Measurements from ENCODE around the gene KAZN. TPM values are rescaled to one million over a fixed set of nuclear protein-coding genes. Genes with fewer than 3 reads are reported as not detected.

Gene KAZN
- polyA plus RNA-seq, 1 of the 3 experiments (the other 2 are of a cell fraction) = 6.8 TPM

DNA sequence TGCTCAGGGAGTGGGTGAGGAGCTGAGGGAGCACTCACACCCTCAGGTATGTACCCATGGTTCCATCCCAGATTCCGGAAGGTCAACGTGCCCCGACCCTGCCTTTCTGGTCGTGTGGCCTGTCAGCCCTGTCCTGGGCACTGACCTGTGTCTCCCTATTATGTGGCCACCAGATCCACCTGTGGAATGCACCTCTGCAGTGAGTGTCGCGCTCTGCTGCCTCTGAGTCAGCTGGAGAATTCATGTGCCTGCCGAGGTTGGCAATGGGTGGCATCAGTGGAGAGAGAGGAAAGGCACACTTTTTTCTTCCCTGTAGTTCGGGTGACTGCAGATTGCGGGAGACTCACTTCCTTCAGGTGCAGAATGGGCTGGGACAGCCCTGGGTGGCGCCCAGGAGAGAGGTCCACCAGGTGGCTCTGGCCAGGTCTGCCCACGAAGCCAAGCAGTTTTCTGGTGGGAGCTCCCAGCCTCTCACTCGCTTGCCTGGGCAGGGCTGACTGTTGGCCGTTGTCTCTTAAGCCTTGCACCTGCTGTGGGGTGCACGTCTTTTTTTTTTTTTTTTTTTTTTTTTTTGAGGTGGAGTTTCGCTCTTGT, 378.9 kb downstream of the KAZN start:
- CTCF ChIA-PET = no interaction called here
- H3K4me3 ChIP-seq (ENCODE audit: low read depth in 2 of 2, low read length in 1 of 2) = no peak overlapping the region
- H3K9ac ChIP-seq = no peak overlapping the region
- WGBS (ENCODE audit: low lambda C conversion rate) = 83% methylated on average over 12 of the region's 15 CpGs
- no peak for DNase-seq
- H3K27me3 ChIP-seq (ENCODE audit: insufficient read depth) = no peaks in the 10 kb centered on the region
- no peaks in the 10 kb centered on the region for H3F3A ChIP-seq (replicated peaks; ENCODE audit: insufficient read depth)
- H3K9me3 ChIP-seq = no peaks in the 10 kb centered on the region
- no peaks in the 10 kb centered on the region for H3K36me3 ChIP-seq (replicated peaks in 1 of 2; ENCODE audit: control insufficient read depth in 1 of 2, insufficient read depth in 2 of 2, low read length in 1 of 2)
- H2AFZ ChIP-seq (ENCODE audit: low read depth) = no peak overlapping the region
- peaks cover 57% of the 10 kb centered on the region for H3K79me2 ChIP-seq (ENCODE audit: insufficient read depth)
- no peak overlapping the region for H3K4me2 ChIP-seq
- POLR2A ChIA-PET = no interaction called here
- TF ChIP-seq SIN3A (IDR thresholded peaks at IDR 0.05; ENCODE audit: borderline replicate concordance, low read depth, low read length) (no peak), SMC3 (IDR thresholded peaks at IDR 0.05; ENCODE audit: low read depth, low read length) (no peak), ELF1 (IDR thresholded peaks at IDR 0.05) (no peak), RAD21 (IDR thresholded peaks at IDR 0.05; ENCODE audit: low read length) (no peak), EZH2phosphoT487 (IDR thresholded peaks at IDR 0.05; ENCODE audit: borderline replicate concordance, low read depth) (no peak), CHD2 (IDR thresholded peaks at IDR 0.05; ENCODE audit: low read length, partially characterized antibody) (no peak), YY1 (IDR thresholded peaks at IDR 0.05; ENCODE audit: low read depth) (no peak), FOXJ3 (CRISPR knock-in tag; IDR thresholded peaks at IDR 0.05) (no peak), GABPA (IDR thresholded peaks at IDR 0.05; ENCODE audit: low read depth) (no peak), MEF2A (IDR thresholded peaks at IDR 0.05; ENCODE audit: borderline replicate concordance, low read depth) (no peak)
- TF ChIP-seq, protein P1, sequence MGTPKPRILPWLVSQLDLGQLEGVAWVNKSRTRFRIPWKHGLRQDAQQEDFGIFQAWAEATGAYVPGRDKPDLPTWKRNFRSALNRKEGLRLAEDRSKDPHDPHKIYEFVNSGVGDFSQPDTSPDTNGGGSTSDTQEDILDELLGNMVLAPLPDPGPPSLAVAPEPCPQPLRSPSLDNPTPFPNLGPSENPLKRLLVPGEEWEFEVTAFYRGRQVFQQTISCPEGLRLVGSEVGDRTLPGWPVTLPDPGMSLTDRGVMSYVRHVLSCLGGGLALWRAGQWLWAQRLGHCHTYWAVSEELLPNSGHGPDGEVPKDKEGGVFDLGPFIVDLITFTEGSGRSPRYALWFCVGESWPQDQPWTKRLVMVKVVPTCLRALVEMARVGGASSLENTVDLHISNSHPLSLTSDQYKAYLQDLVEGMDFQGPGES (IDR thresholded peaks at IDR 0.05; ENCODE audit: low read depth, low read length) = no peak
- TF ChIP-seq, protein P2, sequence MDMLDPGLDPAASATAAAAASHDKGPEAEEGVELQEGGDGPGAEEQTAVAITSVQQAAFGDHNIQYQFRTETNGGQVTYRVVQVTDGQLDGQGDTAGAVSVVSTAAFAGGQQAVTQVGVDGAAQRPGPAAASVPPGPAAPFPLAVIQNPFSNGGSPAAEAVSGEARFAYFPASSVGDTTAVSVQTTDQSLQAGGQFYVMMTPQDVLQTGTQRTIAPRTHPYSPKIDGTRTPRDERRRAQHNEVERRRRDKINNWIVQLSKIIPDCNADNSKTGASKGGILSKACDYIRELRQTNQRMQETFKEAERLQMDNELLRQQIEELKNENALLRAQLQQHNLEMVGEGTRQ (IDR thresholded peaks at IDR 0.05; ENCODE audit: borderline replicate concordance, low read depth, low read length) = no peak
- peaks cover 0 to 4% of the 10 kb centered on the region in 2 experiments; a peak in 1 of 4 replicates for H3K4me1 ChIP-seq (ENCODE audit: control insufficient read depth in 1 of 2, insufficient read depth in 2 of 2, low read depth in 1 of 2, low read length in 1 of 2)
- no peaks in the 10 kb centered on the region for H4K20me1 ChIP-seq (ENCODE audit: insufficient read depth)
- H3K9me2 ChIP-seq = no peaks in the 10 kb centered on the region
- no peak overlapping the region for H3K27ac ChIP-seq (ENCODE audit: low read depth in 2 of 2, low read length in 1 of 2)

DNA sequence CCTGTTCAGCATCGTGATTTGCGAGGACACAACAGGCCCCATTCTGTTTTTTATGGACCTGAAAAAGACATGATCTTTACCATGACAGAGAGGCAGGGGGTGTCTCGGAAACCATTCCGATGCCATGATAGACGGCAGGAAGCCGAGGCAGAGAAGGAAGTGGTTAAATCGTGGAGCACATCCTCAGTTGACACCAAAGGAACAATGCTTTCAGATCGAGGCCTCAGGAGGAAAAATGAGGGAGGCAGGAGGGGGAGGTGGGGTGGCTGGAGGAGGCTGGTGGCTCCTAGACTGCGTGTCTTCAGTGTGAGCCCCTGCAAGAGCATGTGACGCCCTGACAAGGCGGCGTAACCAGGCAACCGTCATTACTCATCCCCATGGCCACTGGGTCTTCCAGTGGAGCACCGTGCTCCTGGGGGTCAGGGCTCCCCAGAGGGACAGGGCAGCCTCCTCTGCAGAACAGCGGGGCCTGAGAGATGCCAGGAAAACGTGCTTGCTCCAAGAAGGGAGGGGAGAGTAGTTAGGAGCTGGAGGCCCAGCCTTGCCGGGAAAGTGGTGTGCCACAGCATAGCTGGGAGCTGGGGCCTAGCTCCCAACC, 382.2 kb downstream of the KAZN start:
- H3K9me3 ChIP-seq = no peaks in the 10 kb centered on the region
- POLR2A ChIA-PET = no interaction called here
- WGBS (ENCODE audit: low lambda C conversion rate) = 81% methylated on average over 11 of the region's 17 CpGs
- H3K27me3 ChIP-seq (ENCODE audit: insufficient read depth) = no peaks in the 10 kb centered on the region
- H3K9me2 ChIP-seq = no peaks in the 10 kb centered on the region
- H3K4me2 ChIP-seq = no peak overlapping the region
- no peaks in the 10 kb centered on the region for H3K4me1 ChIP-seq (ENCODE audit: control insufficient read depth in 1 of 2, insufficient read depth in 2 of 2, low read depth in 1 of 2, low read length in 1 of 2)
- peaks cover 51% of the 10 kb centered on the region for H3K79me2 ChIP-seq (ENCODE audit: insufficient read depth)
- 0 out of 2 replicates have a peak, but pooled peaks cover 4% of the 10 kb centered on the region for H4K20me1 ChIP-seq (ENCODE audit: insufficient read depth)
- H3K9ac ChIP-seq = no peak overlapping the region
- no peak overlapping the region for H2AFZ ChIP-seq (ENCODE audit: low read depth)
- TF ChIP-seq RCOR1 (IDR thresholded peaks at IDR 0.05; ENCODE audit: low read length) = no peak
- TF ChIP-seq TCF12 (IDR thresholded peaks at IDR 0.05) = no peak
- TF ChIP-seq EZH2phosphoT487 (IDR thresholded peaks at IDR 0.05; ENCODE audit: borderline replicate concordance, low read depth) = no peak
- no peak for TF ChIP-seq ELF1 (IDR thresholded peaks at IDR 0.05)
- TF ChIP-seq RXRA (IDR thresholded peaks at IDR 0.05; ENCODE audit: borderline replicate concordance, low read depth) = no peak
- TF ChIP-seq MXI1 (IDR thresholded peaks at IDR 0.05; ENCODE audit: low read depth, low read length) = no peak
- TF ChIP-seq SMC3 (IDR thresholded peaks at IDR 0.05; ENCODE audit: low read depth, low read length) = no peak
- TF ChIP-seq, protein P2 (IDR thresholded peaks at IDR 0.05; ENCODE audit: borderline replicate concordance, low read depth, low read length) = no peak
- TF ChIP-seq RAD21 (IDR thresholded peaks at IDR 0.05; ENCODE audit: low read length) = no peak
- no peak for TF ChIP-seq JUND (IDR thresholded peaks at IDR 0.05)
- no peak for TF ChIP-seq MEF2A (IDR thresholded peaks at IDR 0.05; ENCODE audit: borderline replicate concordance, low read depth)
- no peaks in the 10 kb centered on the region for H3F3A ChIP-seq (replicated peaks; ENCODE audit: insufficient read depth)
- H3K27ac ChIP-seq (ENCODE audit: low read depth in 2 of 2, low read length in 1 of 2) = no peak overlapping the region
- DNase-seq = no peak
- H3K4me3 ChIP-seq (ENCODE audit: low read depth in 2 of 2, low read length in 1 of 2) = no peak overlapping the region
- CTCF ChIA-PET = interaction anchor here (1.1 kb wide), 1 partner anchor 67 kb away, joined by 3 read pairs; no protein-coding TSS in a partner anchor
- H3K36me3 ChIP-seq (replicated peaks in 1 of 2; ENCODE audit: control insufficient read depth in 1 of 2, insufficient read depth in 2 of 2, low read length in 1 of 2) = no peaks in the 10 kb centered on the region
